ENCODE results near the gene RHOC.
A peak's percentile ranks its signal among the peaks of the same experiment; 100 is the strongest.

The RHOC gene

DNA sequence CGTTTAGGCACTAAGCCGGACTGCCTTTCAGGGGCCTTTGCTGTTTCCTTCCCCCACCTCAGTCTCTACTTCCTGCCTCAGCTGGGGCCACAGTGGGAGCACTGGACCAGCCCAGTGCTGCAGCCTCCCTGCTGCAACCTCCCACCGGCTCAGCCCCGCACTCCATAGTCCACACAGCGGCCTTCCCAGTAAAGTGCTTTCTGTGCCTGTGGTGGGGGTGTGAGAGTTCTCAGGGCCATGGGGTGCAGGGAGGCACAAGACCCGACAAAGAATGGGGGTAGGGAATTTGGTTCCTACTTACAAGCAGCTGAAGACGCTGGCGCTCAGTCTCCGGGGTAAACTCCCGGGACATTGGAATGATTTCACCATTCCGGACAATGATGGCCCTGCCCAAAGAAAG, 4.7 kb upstream of the RHOC start:
- Mint-ChIP-seq H3K27ac (no peak overlapping the region), H3K27me3 (peaks cover 51% of the 10 kb centered on the region), H3K9me3 (no peaks in the 10 kb centered on the region), H3K4me3 (no peak overlapping the region), H3K4me1 (peaks cover 59% of the 10 kb centered on the region)
- ATAC-seq (no peak), DNase-seq (no peak)

DNA sequence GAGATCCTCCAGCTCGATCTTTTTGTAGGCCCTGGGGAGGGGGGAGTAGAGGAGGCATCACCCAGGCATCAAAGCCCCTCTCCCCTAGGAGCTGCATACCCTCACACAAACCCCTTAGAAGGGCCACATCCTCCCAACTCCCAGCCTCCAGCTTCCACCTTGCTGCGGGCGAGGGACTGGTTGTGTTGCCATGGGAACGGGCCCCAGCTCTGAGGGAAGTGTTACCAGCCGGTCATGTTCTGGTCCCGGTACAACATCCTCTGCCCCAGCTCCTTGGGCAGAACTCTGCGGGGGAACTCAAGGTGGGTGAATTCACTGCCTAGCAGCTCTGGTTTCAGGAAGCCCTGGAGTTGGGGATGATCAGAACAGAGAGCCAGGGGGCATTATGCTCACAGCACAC, 4.1 kb upstream of the RHOC start:
- Mint-ChIP-seq H3K27me3 (peaks cover 51% of the 10 kb centered on the region), H3K9me3 (no peaks in the 10 kb centered on the region), H3K27ac (no peak overlapping the region), H3K4me3 (no peak overlapping the region), H3K4me1 (peaks cover 59% of the 10 kb centered on the region)
- DNase-seq, result no peak
- ATAC-seq, result no peak

- peaks cover 59% of the 10 kb centered on the region for H3K4me1 Mint-ChIP-seq
- H3K4me3 Mint-ChIP-seq, result no peak overlapping the region
- H3K27ac Mint-ChIP-seq, result no peak overlapping the region
- no peaks in the 10 kb centered on the region for H3K9me3 Mint-ChIP-seq
- peaks cover 51% of the 10 kb centered on the region for H3K27me3 Mint-ChIP-seq
- DNase-seq (no peak), ATAC-seq (no peak)
Measured at GRCh38 chr1:112710586-112710985, 3.7 kb upstream of the RHOC start.

- peaks cover 60% of the 10 kb centered on the region for H3K4me1 Mint-ChIP-seq
- H3K4me3 Mint-ChIP-seq, result no peak overlapping the region
- no peak for ATAC-seq
- H3K27me3 Mint-ChIP-seq, result peaks cover 51% of the 10 kb centered on the region
- H3K9me3 Mint-ChIP-seq, result no peaks in the 10 kb centered on the region
- no peak for DNase-seq
- no peak overlapping the region for H3K27ac Mint-ChIP-seq
Measured at GRCh38 chr1:112710159-112710558, 3.2 kb upstream of the RHOC start.

DNA sequence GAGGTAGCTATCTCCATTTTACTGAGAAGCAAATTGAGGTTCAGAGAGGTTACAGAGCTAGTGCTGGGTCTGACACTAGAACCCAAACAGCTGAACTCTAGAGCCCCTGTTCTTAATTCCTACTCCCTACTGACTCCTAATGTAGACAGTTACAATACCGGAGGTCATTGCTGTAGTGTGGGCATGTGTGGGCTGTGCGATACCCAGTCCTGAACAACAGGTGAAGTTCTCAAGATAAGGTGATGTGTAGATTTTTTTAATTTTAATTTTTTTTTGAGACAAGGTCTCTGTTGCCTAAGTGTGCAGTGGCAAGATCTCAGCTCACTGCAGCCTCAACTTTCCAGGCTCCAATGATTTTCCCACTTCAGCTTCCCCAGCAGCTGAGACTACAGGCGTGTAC, 1.6 kb upstream of the RHOC start:
- no peak for DNase-seq
- Mint-ChIP-seq H3K9me3 (no peaks in the 10 kb centered on the region), H3K4me3 (no peak overlapping the region), H3K27me3 (peaks cover 38% of the 10 kb centered on the region), H3K27ac (no peak overlapping the region), H3K4me1 (peaks cover 64% of the 10 kb centered on the region)
- ATAC-seq, result no peak

GRCh38 chr1:112708002-112708448, 1.1 kb upstream of the RHOC start:
- H3K27ac Mint-ChIP-seq, result peak overlapping the region in 1 of 2 donors; percentile 20

GRCh38 chr1:112707221-112708001, 484 bp upstream of the RHOC start:
- DNase-seq, result peak; percentile 71 to 72
- Mint-ChIP-seq H3K4me3 (peak overlapping the region; percentile 59 to 78), H3K4me1 (peaks cover 74% of the 10 kb centered on the region), H3K27me3 (peaks cover 27% of the 10 kb centered on the region), H3K27ac (peak overlapping the region in 1 of 2 donors; percentile 77), H3K9me3 (no peaks in the 10 kb centered on the region)
- ATAC-seq, result peak; percentile 58

More at GRCh38 chr1:112708002-112708448, 1.1 kb upstream of the RHOC start:
- Mint-ChIP-seq H3K4me3 (peak overlapping the region; percentile 59 to 78), H3K27me3 (peaks cover 34% of the 10 kb centered on the region), H3K4me1 (peaks cover 68% of the 10 kb centered on the region), H3K9me3 (no peaks in the 10 kb centered on the region)
- no peak for DNase-seq
- ATAC-seq, result no peak

DNA sequence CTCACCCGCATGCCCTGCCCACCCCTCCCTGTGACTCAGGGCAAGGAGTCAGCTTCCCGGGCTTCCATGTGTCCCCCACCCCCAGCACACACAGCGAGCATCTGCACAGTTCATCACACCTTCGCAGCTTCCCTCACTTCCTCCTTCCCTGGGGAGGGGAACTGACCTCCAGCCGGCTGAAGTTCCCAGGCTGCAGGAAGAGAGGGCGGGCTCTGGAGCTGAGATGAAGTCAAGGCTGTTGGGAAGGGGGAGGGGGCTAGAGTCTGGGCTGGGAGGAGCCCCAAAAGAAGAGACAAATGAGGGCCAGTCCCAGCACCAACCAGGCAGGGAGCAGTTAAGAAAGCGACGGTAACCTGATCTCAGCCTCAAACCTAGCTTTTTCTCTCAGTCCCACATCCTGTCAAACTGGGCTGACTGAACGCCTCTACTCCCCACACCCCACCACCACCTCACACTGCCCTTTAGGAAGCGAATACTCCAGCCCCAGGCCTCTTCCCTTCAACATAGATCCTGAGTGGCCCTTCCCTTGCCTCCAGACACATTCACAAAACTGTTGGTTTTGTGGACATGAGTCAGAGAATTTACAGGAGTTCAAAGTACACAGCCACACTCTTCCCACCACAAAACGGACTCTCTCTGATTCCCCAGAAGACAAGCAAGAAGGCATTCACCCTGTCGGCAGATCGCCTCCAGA, 1.8 kb downstream of the RHOC start:
- Mint-ChIP-seq H3K27ac (peak overlapping the region; percentile 75 to 90), H3K27me3 (peaks cover 21% of the 10 kb centered on the region), H3K4me3 (peak overlapping the region; percentile 84 to 88), H3K4me1 (peaks cover 86% of the 10 kb centered on the region), H3K9me3 (no peaks in the 10 kb centered on the region)
- peak; percentile 82 for ATAC-seq
- DNase-seq, result peak; percentile 48 to 70

DNA sequence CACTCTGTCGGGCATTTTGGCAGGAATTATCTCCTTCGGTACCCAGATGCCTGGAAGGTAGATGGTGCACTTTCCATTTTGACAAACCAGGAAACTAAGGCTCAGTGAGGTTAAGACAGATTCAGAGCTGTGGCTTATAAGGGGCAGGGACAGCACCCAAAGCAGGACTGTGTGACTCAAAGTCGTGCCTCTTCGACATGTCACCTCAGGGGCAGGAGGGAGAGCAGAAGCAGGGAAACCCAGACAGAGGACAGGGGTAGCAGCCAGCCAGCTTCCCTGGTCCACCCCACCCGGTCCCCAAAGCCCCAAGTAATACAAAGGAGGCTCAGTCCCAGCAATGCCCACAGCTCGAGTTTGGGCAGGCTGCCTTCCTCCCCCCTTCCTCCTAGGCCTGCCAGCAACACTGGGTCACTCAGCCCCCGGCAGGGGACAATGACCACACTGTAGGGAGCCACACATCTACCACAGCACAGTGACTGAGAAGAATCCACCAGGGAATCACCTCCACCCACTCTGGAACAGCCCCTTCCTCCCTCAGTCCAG, 2.5 kb downstream of the RHOC start:
- Mint-ChIP-seq H3K27me3 (peaks cover 21% of the 10 kb centered on the region), H3K27ac (peak overlapping the region in 1 of 2 donors; percentile 75), H3K4me3 (peak overlapping the region; percentile 84 to 88), H3K4me1 (peaks cover 86% of the 10 kb centered on the region), H3K9me3 (no peaks in the 10 kb centered on the region)
- peak in 1 of 2 donors; percentile 58 for DNase-seq
- ATAC-seq, result peak; percentile 64

GRCh38 chr1:112703706-112704105, 3.2 kb downstream of the RHOC start:
- Mint-ChIP-seq H3K27ac (no peak overlapping the region), H3K4me1 (peaks cover 84% of the 10 kb centered on the region), H3K9me3 (no peaks in the 10 kb centered on the region), H3K27me3 (peaks cover 15% of the 10 kb centered on the region), H3K4me3 (peak overlapping the region in 1 of 2 donors; percentile 88)
- DNase-seq (no peak), ATAC-seq (no peak)

DNA sequence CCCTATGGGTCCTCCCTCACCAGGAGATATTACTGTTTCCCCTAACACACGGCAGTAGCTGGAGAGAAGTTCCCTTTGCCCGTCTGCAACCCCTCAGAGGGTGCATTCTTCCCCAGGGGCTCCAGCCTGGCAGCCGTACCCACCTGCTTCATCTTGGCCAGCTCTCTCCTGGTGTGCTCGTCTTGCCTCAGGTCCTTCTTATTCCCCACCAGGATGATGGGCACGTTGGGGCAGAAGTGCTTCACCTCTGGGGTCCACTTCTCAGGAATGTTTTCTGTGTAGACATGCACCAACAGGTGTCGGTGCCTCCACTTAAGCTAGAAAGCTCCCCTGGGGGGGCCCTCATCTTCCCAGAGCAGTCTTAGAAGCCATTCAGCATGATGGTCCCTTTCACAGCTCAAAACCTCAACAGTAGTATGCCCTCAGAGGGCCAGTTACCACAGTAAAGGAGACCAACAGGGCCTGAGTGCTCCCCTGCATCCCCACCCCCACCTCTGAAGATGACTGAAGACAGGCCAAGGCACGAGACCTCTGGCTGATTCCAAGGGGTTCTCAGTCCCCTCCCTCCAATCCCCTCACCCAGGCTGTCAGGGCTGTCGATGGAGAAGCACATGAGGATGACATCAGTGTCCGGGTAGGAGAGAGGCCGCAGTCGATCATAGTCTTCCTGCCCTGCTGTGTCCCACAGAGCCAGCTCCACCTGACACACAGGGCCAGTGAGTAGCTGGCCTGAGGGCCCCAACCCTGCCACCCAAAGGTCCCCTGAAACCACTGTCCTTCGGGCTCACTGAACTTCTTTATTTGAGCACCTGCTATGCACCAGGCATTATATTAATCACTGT, 4.3 kb downstream of the RHOC start:
- Mint-ChIP-seq H3K27ac (peak overlapping the region in 1 of 2 donors; percentile 4), H3K27me3 (peaks cover 4% of the 10 kb centered on the region), H3K4me1 (peaks cover 80% of the 10 kb centered on the region), H3K9me3 (no peaks in the 10 kb centered on the region), H3K4me3 (no peak overlapping the region)
- no peak for DNase-seq
- no peak for ATAC-seq

DNA sequence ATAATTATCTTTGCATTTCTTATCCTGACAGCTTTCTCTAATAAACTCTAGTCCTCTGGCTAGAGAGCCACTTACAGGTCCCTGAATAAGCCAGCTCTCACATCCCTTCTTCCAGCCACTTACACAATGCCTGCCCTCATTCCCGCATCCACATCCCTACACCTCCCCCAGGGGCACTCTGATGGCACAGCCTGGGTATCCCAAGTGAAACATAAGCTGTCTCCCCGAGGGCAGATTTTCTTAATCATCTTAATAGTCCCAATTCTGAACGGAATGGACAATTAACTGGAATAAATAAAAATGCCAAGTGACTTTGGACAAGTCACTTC, 4.9 kb downstream of the RHOC start:
- peak overlapping the region; percentile 64 to 87 for H3K27ac Mint-ChIP-seq
- peak overlapping the region in 1 of 2 donors; percentile 1 for H3K4me3 Mint-ChIP-seq
- H3K9me3 Mint-ChIP-seq, result no peaks in the 10 kb centered on the region
- DNase-seq (no peak), ATAC-seq (no peak)
- H3K4me1 Mint-ChIP-seq, result peaks cover 76% of the 10 kb centered on the region
- no peaks in the 10 kb centered on the region for H3K27me3 Mint-ChIP-seq

- Mint-ChIP-seq H3K9me3 (no peaks in the 10 kb centered on the region), H3K4me3 (peak overlapping the region; percentile 38 to 57), H3K27ac (peak overlapping the region; percentile 87 to 93), H3K27me3 (no peaks in the 10 kb centered on the region), H3K4me1 (peaks cover 74% of the 10 kb centered on the region)
- DNase-seq (no peak), ATAC-seq (no peak)
Measured at GRCh38 chr1:112701227-112702066, 5.5 kb downstream of the RHOC start.

DNA sequence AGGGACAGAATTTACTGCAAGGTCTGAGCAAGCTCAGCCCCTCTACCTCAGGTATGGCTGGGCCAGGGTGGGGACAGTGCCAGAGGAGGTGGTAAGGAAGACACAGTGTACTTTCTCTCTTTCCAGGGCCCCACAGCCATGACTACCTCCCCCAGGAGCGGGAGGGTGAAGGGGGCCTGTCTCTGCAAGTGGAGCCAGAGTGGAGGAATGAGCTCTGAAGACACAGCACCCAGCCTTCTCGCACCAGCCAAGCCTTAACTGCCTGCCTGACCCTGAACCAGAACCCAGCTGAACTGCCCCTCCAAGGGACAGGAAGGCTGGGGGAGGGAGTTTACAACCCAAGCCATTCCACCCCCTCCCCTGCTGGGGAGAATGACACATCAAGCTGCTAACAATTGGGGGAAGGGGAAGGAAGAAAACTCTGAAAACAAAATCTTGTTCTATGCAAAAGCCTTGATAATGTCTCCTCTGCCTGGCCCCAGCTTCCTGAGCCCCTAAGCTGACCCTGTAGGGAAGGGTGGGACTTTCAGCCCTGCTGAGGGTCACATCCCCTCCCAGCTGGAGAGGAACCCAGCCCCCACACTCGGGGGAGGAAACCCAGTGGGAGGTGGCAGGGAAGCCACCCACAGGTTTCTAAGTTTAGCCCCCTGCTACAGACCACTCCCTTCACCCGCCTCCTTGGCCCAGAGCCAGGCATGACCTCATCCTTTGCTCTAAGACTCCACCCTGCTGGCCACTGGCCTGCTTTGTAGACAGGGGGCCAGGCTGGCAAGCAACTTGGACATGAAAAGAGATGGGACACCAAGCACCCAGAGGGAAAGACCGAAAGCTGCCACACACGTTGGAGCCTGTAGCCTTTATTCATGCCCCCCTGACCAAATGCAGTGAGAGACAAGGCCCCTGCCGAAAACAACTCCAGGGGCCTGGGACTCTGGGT, 6.4 kb downstream of the RHOC start:
- Mint-ChIP-seq H3K27me3 (no peaks in the 10 kb centered on the region), H3K27ac (peak overlapping the region; percentile 81 to 93), H3K4me1 (peaks cover 65% of the 10 kb centered on the region), H3K9me3 (no peaks in the 10 kb centered on the region), H3K4me3 (peak overlapping the region; percentile 44 to 57)
- ATAC-seq (peak; percentile 40), DNase-seq (peak; percentile 69 to 74)
